ENCODE results near the gene LRBA. TPM values are rescaled to one million over a fixed set of nuclear protein-coding genes. Genes with fewer than 3 reads are reported as not detected.

LRBA gene
- total and polyA plus RNA-seq, 9 donors: 20.7 to 30.5 (median 27.7) TPM

- DNase-seq: no peak
- no peaks in the 10 kb centered on the region for H3K9me3 ChIP-seq (replicated peaks; ENCODE audit: control insufficient read depth, low read depth, low read length)
- H3K36me3 ChIP-seq (ENCODE audit: control insufficient read depth, insufficient read depth, low read length): no peaks in the 10 kb centered on the region
- no peak overlapping the region for H3K4me3 ChIP-seq (ENCODE audit: low read length)
- no CpG with 5 or more reads among the region's 4 CpGs for WGBS (ENCODE audit: insufficient coverage)
- no peak overlapping the region for H3K27ac ChIP-seq (ENCODE audit: low read length)
- no peaks in the 10 kb centered on the region for H3K27me3 ChIP-seq (ENCODE audit: control insufficient read depth, insufficient read depth, low read length)
- no peaks in the 10 kb centered on the region for H3K4me1 ChIP-seq (ENCODE audit: control insufficient read depth, insufficient read depth, low read length)
Measured at GRCh38 chr4:150299816-150300215, 715.3 kb downstream of the LRBA start.

DNA sequence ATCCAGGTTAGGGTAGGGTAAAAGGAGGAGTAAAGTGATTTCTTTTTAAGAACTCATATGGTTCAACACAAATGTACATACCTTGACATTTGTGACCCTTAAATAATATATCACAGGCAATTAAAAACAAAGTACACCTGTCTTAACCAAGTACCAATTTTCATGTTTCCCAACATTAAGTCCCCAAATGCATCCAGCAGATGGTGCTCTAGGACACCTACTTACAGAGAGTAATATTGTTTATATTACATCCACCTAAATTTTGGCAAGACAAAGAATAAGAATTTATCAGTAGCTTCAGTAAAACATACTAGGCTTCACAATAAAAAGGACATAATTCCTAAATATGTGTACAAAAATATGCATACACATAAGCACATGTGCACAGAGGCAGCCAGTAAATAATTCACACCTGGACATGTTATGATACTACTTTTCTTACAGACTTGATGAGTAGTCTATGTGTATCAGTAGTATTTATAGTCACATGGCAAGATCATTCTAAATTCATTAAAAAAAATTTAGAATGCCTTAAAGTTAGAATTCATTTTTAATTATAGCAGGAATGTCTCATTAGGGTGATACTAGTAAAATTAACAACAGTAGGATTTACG, 717.1 kb downstream of the LRBA start:
- Histone ChIP-seq H3K4me1 (ENCODE audit: control insufficient read depth, insufficient read depth, low read length) (no peaks in the 10 kb centered on the region), H3K36me3 (ENCODE audit: control insufficient read depth, insufficient read depth, low read length) (no peaks in the 10 kb centered on the region), H3K4me3 (ENCODE audit: low read length) (no peak overlapping the region), H3K9me3 (replicated peaks; ENCODE audit: control insufficient read depth, low read depth, low read length) (no peaks in the 10 kb centered on the region), H3K27ac (ENCODE audit: low read length) (no peak overlapping the region), H3K27me3 (ENCODE audit: control insufficient read depth, insufficient read depth, low read length) (no peaks in the 10 kb centered on the region)
- DNase-seq: peak; percentile 68
- 100% methylated on average over 1 of the region's 1 CpG for WGBS (ENCODE audit: insufficient coverage)

- Histone ChIP-seq H3K4me1 (ENCODE audit: control insufficient read depth, insufficient read depth, low read length) (no peaks in the 10 kb centered on the region), H3K36me3 (ENCODE audit: control insufficient read depth, insufficient read depth, low read length) (peaks cover 3% of the 10 kb centered on the region), H3K9me3 (replicated peaks; ENCODE audit: control insufficient read depth, low read depth, low read length) (no peaks in the 10 kb centered on the region), H3K4me3 (ENCODE audit: low read length) (no peak overlapping the region), H3K27me3 (ENCODE audit: control insufficient read depth, insufficient read depth, low read length) (no peaks in the 10 kb centered on the region), H3K27ac (ENCODE audit: low read length) (no peak overlapping the region)
- 17% methylated on average over 1 of the region's 3 CpGs for WGBS (ENCODE audit: insufficient coverage)
- DNase-seq: peak; percentile 76
Measured at GRCh38 chr4:150289881-150290280, 725.2 kb downstream of the LRBA start.

DNA sequence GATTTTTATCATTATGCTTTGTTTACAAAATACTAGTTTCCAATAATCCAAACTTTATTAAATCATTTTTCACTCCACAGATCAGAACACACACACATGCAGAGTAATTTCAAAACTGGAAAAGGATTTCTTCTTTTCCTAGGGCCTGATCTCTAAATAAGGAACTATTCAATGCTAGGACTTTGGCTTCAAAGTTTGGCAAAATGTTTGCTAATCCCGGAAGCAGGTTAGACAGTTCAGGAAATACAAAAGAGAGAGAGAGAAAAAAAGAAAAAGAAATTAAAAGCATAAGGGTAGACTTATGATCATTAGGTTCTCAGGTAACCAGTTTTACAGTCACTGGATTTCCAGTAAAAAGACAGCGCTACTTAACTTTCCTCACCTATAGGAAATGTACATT, 725.9 kb downstream of the LRBA start:
- Histone ChIP-seq H3K4me1 (ENCODE audit: control insufficient read depth, insufficient read depth, low read length) (no peaks in the 10 kb centered on the region), H3K9me3 (replicated peaks; ENCODE audit: control insufficient read depth, low read depth, low read length) (no peaks in the 10 kb centered on the region), H3K27me3 (ENCODE audit: control insufficient read depth, insufficient read depth, low read length) (no peaks in the 10 kb centered on the region), H3K36me3 (ENCODE audit: control insufficient read depth, insufficient read depth, low read length) (peaks cover 3% of the 10 kb centered on the region), H3K4me3 (ENCODE audit: low read length) (no peak overlapping the region), H3K27ac (ENCODE audit: low read length) (no peak overlapping the region)
- WGBS (ENCODE audit: insufficient coverage): 0% methylated on average over 1 of the region's 2 CpGs
- DNase-seq: peak; percentile 69

DNA sequence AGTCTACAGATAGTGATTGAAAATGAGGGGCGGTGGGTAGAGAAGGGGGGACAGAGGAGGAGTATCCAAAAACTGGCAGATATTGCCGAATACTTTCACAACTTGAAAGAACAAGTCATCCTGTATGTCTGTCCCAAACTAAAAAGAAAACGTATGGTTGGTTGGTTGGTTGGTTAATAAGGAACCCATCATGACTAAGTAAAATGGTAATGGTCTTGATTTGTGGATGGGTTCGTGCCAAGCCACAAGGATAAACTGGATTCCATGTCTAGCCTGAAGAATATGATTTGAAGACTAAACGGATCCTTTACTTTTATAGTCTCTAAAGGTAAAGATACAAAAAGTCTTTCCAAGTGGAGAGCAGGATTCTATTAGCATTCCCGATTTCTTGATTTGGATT, 728.4 kb downstream of the LRBA start:
- WGBS (ENCODE audit: insufficient coverage): 82% methylated on average over 2 of the region's 6 CpGs
- no peaks in the 10 kb centered on the region for H3K4me1 ChIP-seq (ENCODE audit: control insufficient read depth, insufficient read depth, low read length)

GRCh38 chr4:150283689-150284088, 731.4 kb downstream of the LRBA start:
- no peaks in the 10 kb centered on the region for H3K4me1 ChIP-seq (ENCODE audit: control insufficient read depth, insufficient read depth, low read length)
- H3K4me3 ChIP-seq (ENCODE audit: low read length): no peak overlapping the region
- no peaks in the 10 kb centered on the region for H3K9me3 ChIP-seq (replicated peaks; ENCODE audit: control insufficient read depth, low read depth, low read length)
- peaks cover 7% of the 10 kb centered on the region for H3K36me3 ChIP-seq (ENCODE audit: control insufficient read depth, insufficient read depth, low read length)
- WGBS (ENCODE audit: insufficient coverage): no CpG with 5 or more reads among the region's 1 CpG
- peak; percentile 56 for DNase-seq
- H3K27ac ChIP-seq (ENCODE audit: low read length): no peak overlapping the region
- no peaks in the 10 kb centered on the region for H3K27me3 ChIP-seq (ENCODE audit: control insufficient read depth, insufficient read depth, low read length)

More for the DNA sequence above, 728.4 kb downstream of the LRBA start:
- H3K9me3 ChIP-seq (replicated peaks; ENCODE audit: control insufficient read depth, low read depth, low read length): no peaks in the 10 kb centered on the region
- peaks cover 7% of the 10 kb centered on the region for H3K36me3 ChIP-seq (ENCODE audit: control insufficient read depth, insufficient read depth, low read length)
- DNase-seq: no peak
- H3K27me3 ChIP-seq (ENCODE audit: control insufficient read depth, insufficient read depth, low read length): no peaks in the 10 kb centered on the region
- no peak overlapping the region for H3K27ac ChIP-seq (ENCODE audit: low read length)
- H3K4me3 ChIP-seq (ENCODE audit: low read length): no peak overlapping the region

DNA sequence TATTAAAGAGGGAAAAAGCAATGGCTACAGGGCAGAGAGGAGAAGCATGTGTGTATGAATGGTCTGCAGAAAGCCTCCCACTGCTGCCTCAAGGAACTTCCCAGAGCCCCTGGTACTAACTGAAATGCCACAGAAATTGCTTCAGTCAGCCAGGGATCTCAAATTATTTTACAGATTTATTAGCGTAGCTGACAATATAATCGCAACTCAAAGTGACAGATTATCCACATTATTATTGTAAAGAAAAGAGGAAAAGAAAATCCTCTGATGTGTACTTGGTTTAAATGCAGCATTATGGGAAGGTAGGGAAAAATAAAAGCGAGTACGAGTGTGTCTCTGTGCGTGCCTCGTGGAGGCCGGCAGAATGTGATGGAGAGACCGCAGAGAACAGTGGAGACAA, 734.1 kb downstream of the LRBA start:
- H3K27ac ChIP-seq (ENCODE audit: low read length): no peak overlapping the region

GRCh38 chr4:150280081-150280895, 734.8 kb downstream of the LRBA start:
- Histone ChIP-seq H3K4me3 (ENCODE audit: low read length) (no peak overlapping the region), H3K27me3 (ENCODE audit: control insufficient read depth, insufficient read depth, low read length) (no peaks in the 10 kb centered on the region), H3K4me1 (ENCODE audit: control insufficient read depth, insufficient read depth, low read length) (no peaks in the 10 kb centered on the region), H3K36me3 (ENCODE audit: control insufficient read depth, insufficient read depth, low read length) (peaks cover 7% of the 10 kb centered on the region), H3K27ac (ENCODE audit: low read length) (no peak overlapping the region), H3K9me3 (replicated peaks; ENCODE audit: control insufficient read depth, low read depth, low read length) (no peaks in the 10 kb centered on the region)
- WGBS (ENCODE audit: insufficient coverage): 45% methylated on average over 5 of the region's 9 CpGs
- DNase-seq: no peak

More for the DNA sequence above, 734.1 kb downstream of the LRBA start:
- Histone ChIP-seq H3K4me3 (ENCODE audit: low read length) (no peak overlapping the region), H3K27me3 (ENCODE audit: control insufficient read depth, insufficient read depth, low read length) (no peaks in the 10 kb centered on the region), H3K36me3 (ENCODE audit: control insufficient read depth, insufficient read depth, low read length) (peaks cover 7% of the 10 kb centered on the region), H3K9me3 (replicated peaks; ENCODE audit: control insufficient read depth, low read depth, low read length) (no peaks in the 10 kb centered on the region), H3K4me1 (ENCODE audit: control insufficient read depth, insufficient read depth, low read length) (no peaks in the 10 kb centered on the region)
- 78% methylated on average over 5 of the region's 8 CpGs for WGBS (ENCODE audit: insufficient coverage)
- DNase-seq: no peak

- Histone ChIP-seq H3K9me3 (replicated peaks; ENCODE audit: control insufficient read depth, low read depth, low read length) (no peaks in the 10 kb centered on the region), H3K4me3 (ENCODE audit: low read length) (no peak overlapping the region), H3K27me3 (ENCODE audit: control insufficient read depth, insufficient read depth, low read length) (no peaks in the 10 kb centered on the region), H3K27ac (ENCODE audit: low read length) (no peak overlapping the region), H3K36me3 (ENCODE audit: control insufficient read depth, insufficient read depth, low read length) (peaks cover 5% of the 10 kb centered on the region), H3K4me1 (ENCODE audit: control insufficient read depth, insufficient read depth, low read length) (no peaks in the 10 kb centered on the region)
- WGBS (ENCODE audit: insufficient coverage): 80% methylated on average over 1 of the region's 2 CpGs
- no peak for DNase-seq
Measured at GRCh38 chr4:150278206-150278605, 736.9 kb downstream of the LRBA start.

GRCh38 chr4:150268444-150268843, 746.6 kb downstream of the LRBA start:
- Histone ChIP-seq H3K4me1 (ENCODE audit: control insufficient read depth, insufficient read depth, low read length) (no peaks in the 10 kb centered on the region), H3K9me3 (replicated peaks; ENCODE audit: control insufficient read depth, low read depth, low read length) (peaks cover 2% of the 10 kb centered on the region), H3K27me3 (ENCODE audit: control insufficient read depth, insufficient read depth, low read length) (no peaks in the 10 kb centered on the region), H3K27ac (ENCODE audit: low read length) (no peak overlapping the region), H3K36me3 (ENCODE audit: control insufficient read depth, insufficient read depth, low read length) (peaks cover 9% of the 10 kb centered on the region), H3K4me3 (ENCODE audit: low read length) (no peak overlapping the region)
- DNase-seq: no peak
- WGBS (ENCODE audit: insufficient coverage): no CpG with 5 or more reads among the region's 1 CpG

Data from muscle of leg (tissue), 11 donors.